Stimulated activated memory B cell treated with anti-CD40 and anti-IgM and Interleukin-4, amounts not matched to agents 10 μg/mL and 1 μg/mL and 100 μg/mL, for 72 hours (primary cell): ENCODE measurements around the gene LUZP2.

ENCODE experiments used
- ATAC-seq: fragments of 150-1000 bp; cut with Tn5 transposase; 2 replicates; pipeline ENCODE4 v1.10.0; 2021
- H3K27ac Mint-ChIP-seq: one replicate; pipeline ENCODE4 v1.8.0; 2022; ENCODE audit warnings: mild to moderate bottlenecking, mixed read lengths
- H3K27me3 Mint-ChIP-seq: one replicate; pipeline ENCODE4 v1.8.0; 2022; ENCODE audit warnings: mixed read lengths
- H3K36me3 Mint-ChIP-seq: one replicate; pipeline ENCODE4 v1.8.0; 2022; ENCODE audit warnings: mixed read lengths
- H3K4me1 Mint-ChIP-seq: one replicate; pipeline ENCODE4 v1.8.0; 2022; ENCODE audit warnings: mixed read lengths
- H3K4me3 Mint-ChIP-seq: one replicate; pipeline ENCODE4 v1.8.0; 2022; ENCODE audit warnings: mild to moderate bottlenecking, moderate library complexity, mixed read lengths
- H3K9me3 Mint-ChIP-seq: one replicate; pipeline ENCODE4 v1.8.0; 2022; ENCODE audit warnings: mixed read lengths

The LUZP2 gene

DNA sequence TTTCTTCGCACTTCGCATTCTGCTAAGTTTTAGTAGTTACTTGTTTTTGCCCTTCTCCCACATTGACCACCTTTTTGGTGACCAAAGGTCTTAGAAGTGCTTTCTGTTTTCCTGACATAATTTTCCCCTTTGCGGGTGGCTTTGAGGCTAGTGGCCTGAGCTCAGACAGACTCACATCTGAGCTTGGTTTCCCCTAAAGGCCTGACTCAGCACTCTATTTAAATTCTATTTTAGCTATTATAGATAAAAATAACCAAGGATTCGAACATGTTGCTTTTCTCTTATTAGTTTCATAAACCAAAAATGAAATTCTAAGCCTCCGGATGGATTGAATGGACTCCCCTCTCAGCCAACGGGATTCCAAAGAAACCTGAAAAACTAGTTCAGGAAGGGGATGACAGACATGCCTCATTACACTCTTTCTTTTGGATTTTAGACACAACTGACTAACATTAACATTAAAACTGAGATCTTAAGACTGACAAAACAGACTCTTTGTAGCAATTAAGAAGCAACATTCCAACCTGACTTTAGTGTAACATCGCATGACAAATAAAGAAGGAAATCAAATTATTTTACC lies 258.5 kb downstream of the LUZP2 start:
- no peak overlapping the region for H3K4me3 Mint-ChIP-seq
- ATAC-seq, result no peak

DNA sequence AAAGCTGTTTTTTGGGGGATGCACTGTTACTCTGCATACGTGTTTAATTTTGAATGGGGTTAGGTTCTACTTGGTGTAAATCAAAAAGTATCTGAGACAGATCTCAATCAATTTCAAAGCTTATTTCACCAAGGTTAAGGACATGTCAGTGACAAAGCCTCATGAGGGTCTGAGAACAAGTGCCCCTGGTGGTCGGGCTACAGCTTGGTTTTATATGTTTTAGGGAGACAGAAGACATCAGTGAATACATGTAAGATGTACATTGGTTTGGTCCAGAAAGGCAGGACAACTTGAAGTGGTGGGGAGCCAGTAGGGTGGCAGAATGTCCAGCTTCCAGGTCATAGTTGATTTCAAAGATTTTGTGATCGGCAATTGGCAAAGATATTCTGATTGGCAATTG lies 262.9 kb downstream of the LUZP2 start:
- Mint-ChIP-seq H3K9me3 (no peaks in the 10 kb centered on the region), H3K4me1 (no peaks in the 10 kb centered on the region), H3K27ac (no peak overlapping the region), H3K27me3 (no peaks in the 10 kb centered on the region), H3K36me3 (no peaks in the 10 kb centered on the region), H3K4me3 (no peak overlapping the region)
- ATAC-seq, result no peak

More for the DNA sequence above, 258.5 kb downstream of the LUZP2 start:
- Mint-ChIP-seq H3K9me3 (no peaks in the 10 kb centered on the region), H3K4me1 (no peaks in the 10 kb centered on the region), H3K27ac (no peak overlapping the region), H3K36me3 (no peaks in the 10 kb centered on the region), H3K27me3 (no peaks in the 10 kb centered on the region)

DNA sequence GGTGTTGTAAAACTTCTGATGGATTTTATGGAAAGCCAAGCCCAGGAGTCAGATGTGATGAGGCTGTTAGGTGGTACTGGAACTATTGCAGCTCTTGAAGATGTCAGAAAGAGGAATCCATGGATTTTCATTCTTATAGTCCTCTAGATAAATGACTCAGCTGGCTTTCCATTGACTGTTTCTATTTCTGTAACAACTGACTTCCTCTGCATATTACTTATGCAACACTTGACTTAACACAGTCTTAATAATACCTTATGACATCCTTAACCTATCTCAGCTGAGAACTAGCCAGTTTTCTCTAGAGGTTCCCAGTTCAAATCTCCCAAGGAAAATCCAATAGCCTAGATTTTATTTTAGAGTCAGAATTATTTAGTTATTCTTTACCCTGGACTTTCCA lies 263.8 kb downstream of the LUZP2 start:
- no peak for ATAC-seq

DNA sequence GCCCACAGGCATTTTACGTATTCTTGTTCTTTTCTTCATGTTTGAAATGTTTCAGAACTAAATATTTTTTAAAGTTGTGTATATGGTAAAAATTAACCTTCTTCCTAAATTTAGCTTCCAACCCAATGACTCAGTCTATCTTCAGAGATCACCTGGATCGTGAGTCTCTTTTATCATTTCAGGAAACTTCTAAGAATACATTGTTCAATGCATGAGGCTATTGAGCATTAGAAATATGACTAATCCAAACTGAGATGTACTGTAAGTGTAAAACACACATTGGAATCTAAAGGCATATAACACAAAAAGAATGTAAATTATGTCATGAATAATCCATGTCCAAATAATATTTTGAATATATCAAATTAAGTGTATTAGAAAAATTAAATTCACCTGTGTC lies 265.2 kb downstream of the LUZP2 start:
- H3K36me3 Mint-ChIP-seq, result no peaks in the 10 kb centered on the region
- H3K4me3 Mint-ChIP-seq, result no peak overlapping the region
- no peak overlapping the region for H3K27ac Mint-ChIP-seq
- no peaks in the 10 kb centered on the region for H3K27me3 Mint-ChIP-seq
- no peak for ATAC-seq
- no peaks in the 10 kb centered on the region for H3K4me1 Mint-ChIP-seq
- no peaks in the 10 kb centered on the region for H3K9me3 Mint-ChIP-seq

More for the DNA sequence above, 263.8 kb downstream of the LUZP2 start:
- no peaks in the 10 kb centered on the region for H3K4me1 Mint-ChIP-seq
- no peaks in the 10 kb centered on the region for H3K9me3 Mint-ChIP-seq
- H3K36me3 Mint-ChIP-seq, result no peaks in the 10 kb centered on the region
- H3K4me3 Mint-ChIP-seq, result no peak overlapping the region
- no peaks in the 10 kb centered on the region for H3K27me3 Mint-ChIP-seq
- no peak overlapping the region for H3K27ac Mint-ChIP-seq

DNA sequence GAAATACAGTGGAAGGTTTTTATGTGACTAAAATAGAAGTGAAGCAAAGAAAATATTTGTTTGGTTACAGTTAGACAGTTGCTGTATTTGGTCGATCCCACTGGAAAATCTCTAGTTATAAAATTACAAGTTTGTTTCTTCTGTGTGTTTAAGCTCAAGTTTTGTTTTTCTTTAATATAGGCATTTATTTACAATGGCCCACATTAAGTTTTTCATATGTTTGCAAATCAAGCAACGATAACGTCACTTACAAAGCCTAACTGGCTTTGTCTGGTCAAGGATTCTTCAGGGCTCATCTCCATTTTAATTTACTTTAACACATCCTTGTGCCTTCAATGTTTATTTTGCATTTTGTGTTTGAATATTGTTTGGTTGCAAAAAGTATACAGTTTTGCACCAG lies 270.6 kb downstream of the LUZP2 start:
- no peaks in the 10 kb centered on the region for H3K4me1 Mint-ChIP-seq
- ATAC-seq, result no peak

DNA sequence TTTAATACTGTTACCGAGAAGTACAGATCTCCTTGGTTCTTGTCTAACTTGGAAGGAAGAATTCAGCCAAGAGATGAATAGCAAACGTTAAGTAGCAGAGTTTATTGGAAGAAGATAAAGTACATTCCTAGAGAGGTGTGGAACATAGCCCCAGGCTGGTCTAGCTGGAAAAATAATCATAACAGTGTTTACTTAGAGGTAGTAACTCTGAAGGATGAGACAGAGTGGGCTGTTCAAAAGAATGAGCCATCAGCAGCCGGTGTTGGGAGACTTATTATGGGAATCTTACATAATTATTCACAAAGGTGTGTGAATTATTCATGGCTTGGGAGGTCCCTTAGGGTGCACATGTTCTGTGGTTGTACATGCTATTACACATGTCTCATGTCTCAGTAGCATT lies 276.5 kb downstream of the LUZP2 start:
- Mint-ChIP-seq H3K27me3 (no peaks in the 10 kb centered on the region), H3K27ac (no peak overlapping the region), H3K36me3 (no peaks in the 10 kb centered on the region), H3K9me3 (peaks cover 3% of the 10 kb centered on the region), H3K4me1 (no peaks in the 10 kb centered on the region), H3K4me3 (no peak overlapping the region)
- no peak for ATAC-seq

More for the DNA sequence above, 270.6 kb downstream of the LUZP2 start:
- no peaks in the 10 kb centered on the region for H3K27me3 Mint-ChIP-seq
- H3K4me3 Mint-ChIP-seq, result no peak overlapping the region
- no peaks in the 10 kb centered on the region for H3K36me3 Mint-ChIP-seq
- peaks cover 3% of the 10 kb centered on the region for H3K9me3 Mint-ChIP-seq
- no peak overlapping the region for H3K27ac Mint-ChIP-seq

DNA sequence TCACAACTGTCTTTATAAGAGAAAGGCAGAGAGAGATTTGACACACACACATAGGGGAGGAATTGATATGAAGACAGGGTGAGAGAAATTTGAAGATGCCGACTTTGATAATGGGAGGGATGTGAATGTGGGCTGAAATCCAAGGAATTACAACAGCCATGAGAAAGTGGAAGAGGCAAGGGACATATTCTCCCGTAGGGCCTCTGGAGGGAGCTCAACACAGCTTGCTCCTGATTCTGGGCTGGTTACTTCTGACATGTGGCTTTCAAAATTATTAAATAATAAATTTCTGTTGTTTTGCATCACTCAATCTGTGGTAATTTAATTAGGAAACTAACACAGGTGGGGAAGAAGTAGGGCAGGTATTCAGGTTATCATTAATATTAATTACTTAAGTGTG lies 282.9 kb downstream of the LUZP2 start:
- no peak overlapping the region for H3K27ac Mint-ChIP-seq
- no peak overlapping the region for H3K4me3 Mint-ChIP-seq
- H3K9me3 Mint-ChIP-seq, result peaks cover 3% of the 10 kb centered on the region
- H3K36me3 Mint-ChIP-seq, result no peaks in the 10 kb centered on the region
- no peak for ATAC-seq
- no peaks in the 10 kb centered on the region for H3K27me3 Mint-ChIP-seq
- H3K4me1 Mint-ChIP-seq, result no peaks in the 10 kb centered on the region

DNA sequence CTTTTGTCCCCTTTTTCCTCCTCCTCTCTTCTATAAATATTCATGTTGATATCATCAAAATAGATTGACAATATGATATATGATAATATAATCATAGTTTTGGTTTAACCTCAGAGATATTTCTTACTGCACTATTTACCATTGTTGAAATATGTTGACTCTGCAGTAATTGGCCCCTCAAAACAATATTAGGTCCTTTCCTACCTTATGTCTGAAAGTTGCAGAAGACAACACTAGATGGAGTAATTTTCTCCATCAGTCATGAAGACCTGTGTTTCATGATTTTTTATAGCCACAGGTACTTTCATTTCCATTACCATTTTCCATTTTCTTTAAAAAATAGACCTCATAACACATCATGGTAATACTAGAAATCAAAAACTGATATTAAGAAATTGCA lies 284.4 kb downstream of the LUZP2 start:
- Mint-ChIP-seq H3K4me1 (no peaks in the 10 kb centered on the region), H3K36me3 (no peaks in the 10 kb centered on the region), H3K27ac (no peak overlapping the region), H3K9me3 (peaks cover 3% of the 10 kb centered on the region), H3K27me3 (no peaks in the 10 kb centered on the region), H3K4me3 (no peak overlapping the region)
- no peak for ATAC-seq

DNA sequence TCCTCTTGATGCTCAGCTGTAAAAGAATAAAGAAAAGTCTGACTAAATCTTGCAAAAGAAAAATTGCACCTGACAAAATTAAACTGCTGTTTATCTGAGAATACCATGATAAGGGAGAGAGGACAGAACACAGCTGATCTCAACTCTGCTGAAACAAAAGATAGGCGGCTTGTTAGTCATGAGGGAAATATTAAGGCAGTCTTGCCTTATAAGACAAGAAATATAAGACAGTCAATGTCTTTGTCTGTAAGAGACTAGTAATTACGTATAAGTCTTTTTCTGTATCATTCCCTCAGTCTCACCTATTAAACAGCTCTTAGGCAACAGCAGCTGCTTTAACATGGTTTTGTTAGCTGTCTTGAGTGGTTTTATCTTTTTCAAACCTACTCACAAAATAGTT lies 296.6 kb downstream of the LUZP2 start:
- no peak for ATAC-seq
- Mint-ChIP-seq H3K27ac (no peak overlapping the region), H3K4me1 (no peaks in the 10 kb centered on the region), H3K36me3 (no peaks in the 10 kb centered on the region), H3K9me3 (peaks cover 2% of the 10 kb centered on the region), H3K4me3 (no peak overlapping the region), H3K27me3 (no peaks in the 10 kb centered on the region)

DNA sequence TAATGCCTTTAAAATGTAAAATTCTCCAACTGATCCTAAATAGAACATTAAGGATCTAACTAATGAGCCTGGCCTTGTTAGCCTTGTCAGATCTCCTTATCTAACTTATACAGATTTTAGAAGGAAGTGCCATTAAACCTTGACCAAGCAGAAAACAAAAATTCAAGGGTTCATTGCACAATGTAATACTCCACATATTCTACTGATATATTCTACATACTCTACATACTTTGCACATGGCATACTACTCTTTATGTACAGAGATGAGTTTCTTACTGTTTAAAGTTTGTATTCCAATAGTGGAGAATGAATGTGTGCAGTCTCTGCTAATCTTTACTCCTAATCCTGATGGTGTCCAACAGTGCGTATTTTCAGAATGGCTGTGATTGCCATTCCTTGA lies 297.2 kb downstream of the LUZP2 start:
- Mint-ChIP-seq H3K27ac (no peak overlapping the region), H3K9me3 (peaks cover 2% of the 10 kb centered on the region), H3K36me3 (no peaks in the 10 kb centered on the region), H3K4me3 (no peak overlapping the region), H3K4me1 (no peaks in the 10 kb centered on the region), H3K27me3 (no peaks in the 10 kb centered on the region)
- no peak for ATAC-seq

DNA sequence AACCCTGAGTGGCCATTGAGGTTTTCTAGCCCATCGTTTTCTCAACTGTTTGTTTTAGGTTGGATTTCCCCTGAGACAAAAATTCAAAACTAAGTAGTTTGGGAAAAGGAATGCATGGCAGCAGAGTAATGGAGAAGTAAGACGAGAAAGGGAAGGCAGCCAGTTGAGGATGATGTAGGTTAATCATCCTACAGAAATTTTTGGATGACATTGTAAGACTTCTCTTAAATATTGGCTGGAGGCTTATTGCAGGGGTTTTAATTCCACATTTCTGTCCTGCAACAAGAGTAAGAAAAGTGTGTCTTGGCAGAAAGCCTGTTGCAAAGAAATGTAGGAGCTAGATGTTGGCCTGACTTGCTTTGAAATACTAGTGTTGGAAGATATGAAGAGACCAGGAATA lies 308.8 kb downstream of the LUZP2 start:
- no peak overlapping the region for H3K27ac Mint-ChIP-seq
- no peak for ATAC-seq
- no peaks in the 10 kb centered on the region for H3K4me1 Mint-ChIP-seq
- peaks cover 2% of the 10 kb centered on the region for H3K9me3 Mint-ChIP-seq
- no peaks in the 10 kb centered on the region for H3K36me3 Mint-ChIP-seq
- no peaks in the 10 kb centered on the region for H3K27me3 Mint-ChIP-seq
- no peak overlapping the region for H3K4me3 Mint-ChIP-seq

DNA sequence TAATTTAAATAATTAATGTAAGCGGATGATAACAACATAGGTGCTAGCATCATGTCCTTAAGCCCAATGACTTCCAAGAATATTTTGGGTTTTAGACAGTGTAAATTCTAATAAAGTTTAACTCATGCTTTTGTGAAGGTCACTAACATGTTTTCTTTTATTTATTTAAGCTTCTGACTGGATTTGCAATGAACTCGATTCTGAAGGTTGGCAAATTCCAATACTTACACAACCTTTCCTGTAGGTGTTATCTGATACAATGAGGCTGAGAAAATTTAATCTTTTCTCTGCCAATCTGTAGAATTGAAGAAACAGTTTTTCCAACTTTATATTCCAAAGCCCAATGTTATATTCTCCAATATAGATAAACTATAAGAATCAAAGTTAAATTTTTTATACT lies 311.3 kb downstream of the LUZP2 start:
- no peaks in the 10 kb centered on the region for H3K4me1 Mint-ChIP-seq

DNA sequence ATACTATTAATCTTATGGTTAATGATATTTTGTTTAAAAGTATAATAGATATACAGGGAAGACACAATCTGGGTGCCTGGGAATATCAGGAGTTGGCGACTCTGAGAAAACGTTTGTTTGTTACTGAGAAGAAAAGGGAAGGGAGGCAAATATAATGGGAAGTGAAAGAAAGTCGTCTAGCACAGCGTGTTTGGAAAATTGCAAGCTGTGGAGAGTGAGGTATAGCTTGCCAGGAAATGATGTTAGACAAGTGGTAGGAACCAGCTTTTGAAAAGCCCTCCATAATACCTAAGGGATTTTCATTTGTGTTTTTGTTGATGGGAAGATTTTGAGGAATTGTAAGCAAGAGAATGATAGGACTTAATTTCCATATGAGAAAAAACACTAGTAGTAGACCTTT lies 322.2 kb downstream of the LUZP2 start:
- H3K36me3 Mint-ChIP-seq, result no peaks in the 10 kb centered on the region
- no peaks in the 10 kb centered on the region for H3K27me3 Mint-ChIP-seq
- H3K4me1 Mint-ChIP-seq, result no peaks in the 10 kb centered on the region
- peaks cover 7% of the 10 kb centered on the region for H3K9me3 Mint-ChIP-seq
- no peak overlapping the region for H3K4me3 Mint-ChIP-seq
- ATAC-seq, result no peak
- no peak overlapping the region for H3K27ac Mint-ChIP-seq

More for the DNA sequence above, 311.3 kb downstream of the LUZP2 start:
- Mint-ChIP-seq H3K4me3 (no peak overlapping the region), H3K27ac (no peak overlapping the region), H3K9me3 (peaks cover 6% of the 10 kb centered on the region), H3K36me3 (no peaks in the 10 kb centered on the region), H3K27me3 (no peaks in the 10 kb centered on the region)
- no peak for ATAC-seq

DNA sequence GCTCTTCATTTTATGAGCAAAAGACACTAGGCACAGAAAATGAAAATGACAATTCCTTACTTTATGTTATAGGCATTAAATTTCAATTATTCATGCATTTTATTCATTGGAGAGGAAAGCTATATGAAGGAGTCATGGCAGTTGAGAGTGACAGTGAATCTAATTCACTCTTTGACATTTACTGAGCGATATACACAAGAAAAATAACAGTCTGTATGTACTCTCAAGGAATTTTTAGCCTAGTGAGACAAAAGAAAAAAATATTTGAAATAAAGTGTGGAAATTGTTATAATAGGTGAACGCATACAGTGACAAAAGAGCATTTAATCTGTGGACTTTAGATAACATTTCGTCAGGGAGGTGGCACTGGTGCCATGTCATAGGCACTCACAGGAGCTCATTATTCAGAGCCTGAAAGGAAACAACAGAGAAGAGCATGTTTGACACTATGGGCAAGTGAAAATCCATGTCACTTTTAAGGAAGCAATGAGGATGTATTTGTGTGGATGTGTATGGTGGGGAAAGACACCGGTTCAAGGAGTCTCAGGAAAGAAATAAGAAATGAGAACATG lies 323.1 kb downstream of the LUZP2 start:
- H3K36me3 Mint-ChIP-seq, result no peaks in the 10 kb centered on the region
- no peak for ATAC-seq

DNA sequence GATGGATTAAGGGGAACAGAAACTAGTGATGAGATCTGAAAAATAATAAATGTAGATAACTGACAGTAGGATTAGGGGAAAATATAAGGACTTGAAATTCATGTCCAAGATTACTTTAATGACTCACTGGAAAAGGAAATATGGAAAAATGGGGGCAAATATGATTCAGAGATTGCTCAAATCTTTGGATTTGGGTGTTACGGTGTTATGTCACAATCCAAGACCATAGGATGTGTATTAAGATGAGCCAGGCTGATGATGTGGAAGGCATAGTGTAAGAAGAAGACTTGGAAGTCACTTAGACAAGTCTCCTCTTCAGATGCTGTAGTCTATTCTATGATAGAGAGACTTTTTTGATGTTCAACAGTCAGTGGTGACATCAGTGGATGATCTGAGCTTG lies 323.7 kb downstream of the LUZP2 start:
- ATAC-seq, result no peak
- Mint-ChIP-seq H3K4me1 (no peaks in the 10 kb centered on the region), H3K27ac (no peak overlapping the region), H3K36me3 (no peaks in the 10 kb centered on the region), H3K9me3 (peaks cover 7% of the 10 kb centered on the region), H3K27me3 (no peaks in the 10 kb centered on the region), H3K4me3 (no peak overlapping the region)

More for the DNA sequence above, 323.1 kb downstream of the LUZP2 start:
- H3K27ac Mint-ChIP-seq, result no peak overlapping the region
- no peaks in the 10 kb centered on the region for H3K27me3 Mint-ChIP-seq
- peaks cover 7% of the 10 kb centered on the region for H3K9me3 Mint-ChIP-seq
- H3K4me3 Mint-ChIP-seq, result no peak overlapping the region
- H3K4me1 Mint-ChIP-seq, result no peaks in the 10 kb centered on the region

DNA sequence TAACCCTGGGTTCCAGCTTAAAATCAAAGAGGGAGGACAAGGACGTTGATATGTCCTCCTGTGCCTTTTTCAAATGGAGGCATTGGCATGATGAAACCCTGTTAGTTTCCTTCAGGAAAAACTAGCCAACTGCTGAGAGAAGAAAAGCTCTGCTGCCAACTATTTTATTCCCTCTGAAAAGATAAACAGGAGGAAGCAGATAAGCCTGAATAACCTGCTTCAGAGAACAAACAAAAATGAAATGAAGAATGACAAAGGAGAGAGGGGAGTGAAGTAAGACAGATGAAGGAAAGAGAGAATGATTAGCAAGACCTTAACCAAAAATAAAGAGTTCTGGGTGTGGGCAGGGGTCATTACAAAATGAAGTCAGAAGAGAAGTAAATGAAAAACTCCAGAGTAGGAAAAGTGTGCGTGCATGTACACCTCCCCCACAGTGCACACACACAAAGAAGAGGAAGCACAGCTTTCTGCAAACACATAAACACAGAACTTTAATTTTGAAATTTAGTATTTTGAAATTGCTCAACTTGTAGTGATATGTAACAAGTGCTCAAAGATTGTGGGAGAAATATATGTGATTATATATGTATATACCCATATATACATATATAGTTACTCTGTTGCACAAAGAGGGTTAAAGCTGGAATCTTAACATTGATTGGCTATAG lies 332.2 kb downstream of the LUZP2 start:
- no peak for ATAC-seq
- no peak overlapping the region for H3K27ac Mint-ChIP-seq
- no peak overlapping the region for H3K4me3 Mint-ChIP-seq
- H3K36me3 Mint-ChIP-seq, result no peaks in the 10 kb centered on the region
- H3K4me1 Mint-ChIP-seq, result no peaks in the 10 kb centered on the region
- H3K9me3 Mint-ChIP-seq, result peaks cover 5% of the 10 kb centered on the region
- no peaks in the 10 kb centered on the region for H3K27me3 Mint-ChIP-seq
